Thyroid gland (tissue), 4 donors: ENCODE measurements around the gene NKX2-1. TPM values are rescaled to one million over a fixed set of nuclear protein-coding genes. Genes with fewer than 3 reads are reported as not detected.

Source experiments
- DNase-seq, 2 donors: peaks; one replicate each; pipeline ENCODE4 v3.0.0-alpha.2; 2019
- H3K27ac ChIP-seq, 3 donors: fragments of 200-600 bp; sonication (generic); 1 replicate in 2 of 3; 2 replicates in 1 of 3; pipeline ENCODE4 v1.5.1; 2016 to 2019; ENCODE audit warnings: mild to moderate bottlenecking in 1 of 3, moderate library complexity in 1 of 3
- H3K27me3 ChIP-seq: fragments of 200-600 bp; sonication (generic); one replicate; pipeline ENCODE4 v1.5.1; 2019
- H3K36me3 ChIP-seq, 2 donors: fragments of 200-600 bp; sonication (generic); one replicate each; pipeline ENCODE4 v1.5.1; 2016 to 2019
- H3K4me1 ChIP-seq, 2 donors: fragments of 200-600 bp; sonication (generic); one replicate each; pipeline ENCODE4 v1.5.1; 2017 to 2019
- H3K4me3 ChIP-seq, 3 donors: fragments of 200-600 bp; sonication (generic); replicated peaks in 1 of 3; 1 replicate in 2 of 3; 2 replicates in 1 of 3; pipeline ENCODE4 v1.5.1; 2016; ENCODE audit warnings: mild to moderate bottlenecking in 1 of 3
- H3K9me3 ChIP-seq: fragments of 200-600 bp; sonication (generic); one replicate; pipeline ENCODE4 v1.5.1; 2017
- CTCF ChIP-seq, 6 experiments: fragments of 200-600 bp in 3 of 6; fragments of 450-650 bp in 3 of 6; sonication (generic) in 3 of 6; IDR thresholded peaks; one replicate each; pipeline ENCODE4 v1.5.1; 2016 to 2019; ENCODE audit warnings: antibody characterized with exemption in 6 of 6, mild to moderate bottlenecking in 2 of 6, inconsistent platforms in 1 of 6, moderate library complexity in 1 of 6
- POLR2A ChIP-seq, 2 donors: fragments of 450-650 bp; IDR thresholded peaks; one replicate each; pipeline ENCODE4 v1.6.1; 2017; ENCODE audit warnings: antibody characterized with exemption in 2 of 2, mild to moderate bottlenecking in 2 of 2, moderate library complexity in 1 of 2
- WGBS, 2 donors: methylation state at CpG; one replicate each; pipeline ENCODE4 v1.1.5; 2017; 5-methylcytosine and 5-hydroxymethylcytosine counted together
- intact Hi-C: fragments of 100-400 bp; cut with DNase I; formaldehyde crosslinking; loops from one replicate; pipeline ENCODE4 v1.15.1; 2023
- total RNA-seq, 4 donors: library from RNA; depleted of rRNA; stranded (reverse); fragments of >200 nt; gene quantifications; one replicate each; pipeline ENCODE4 v1.2.3, GENCODE V29; 2016

Gene NKX2-1
- total RNA-seq, 4 donors from 2014 or later, result 209 to 375 (median 310) TPM

GRCh38 chr14:36508418-36509068, 11.5 kb downstream of the NKX2-1 start:
- no peaks in the 10 kb centered on the region for H3K9me3 ChIP-seq
- no peaks in the 10 kb centered on the region for H3K27me3 ChIP-seq
- peak overlapping the region in 2 of 3 donors; percentile 47 to 81 for H3K4me3 ChIP-seq
- TF ChIP-seq CTCF (IDR thresholded peaks at IDR 0.05) (no peak), POLR2A (IDR thresholded peaks at IDR 0.05) (peak in 1 of 2 donors; percentile 62)
- DNase-seq, result peak; percentile 74 to 78
- peak overlapping the region; percentile 98 to 100 (median 99) for H3K27ac ChIP-seq
- WGBS, 2 donors, result 2 to 3% methylated on average over 25 to 31 of the region's 32 CpGs
- intact Hi-C loops, result no loop called here
- no peaks in the 10 kb centered on the region for H3K36me3 ChIP-seq
- H3K4me1 ChIP-seq, result peaks cover 0 to 5% of the 10 kb centered on the region in 2 donors

GRCh38 chr14:36507847-36508417, 12.1 kb downstream of the NKX2-1 start:
- Histone ChIP-seq H3K27me3 (no peaks in the 10 kb centered on the region), H3K27ac (peak overlapping the region; percentile 98 to 100 (median 99))
- 3 to 6% methylated on average over 14 to 20 of the region's 28 CpGs for whole genome bisulfite sequencing, 2 donors

GRCh38 chr14:36506732-36507614, 13.1 kb downstream of the NKX2-1 start:
- no peaks in the 10 kb centered on the region for H3K27me3 ChIP-seq
- H3K27ac ChIP-seq, result peak overlapping the region; percentile 98 to 100 (median 99)
- 4 to 5% methylated on average over 10 of the region's 10 CpGs for WGBS, 2 donors
- peak overlapping the region in 2 of 3 donors; percentile 35 to 81 for H3K4me3 ChIP-seq
- peak; percentile 59 to 74 for DNase-seq
- intact Hi-C loops, result no loop called here
- peaks cover 0 to 11% of the 10 kb centered on the region in 2 donors for H3K4me1 ChIP-seq
- no peaks in the 10 kb centered on the region for H3K9me3 ChIP-seq
- TF ChIP-seq POLR2A (IDR thresholded peaks at IDR 0.05) (peak in 1 of 2 donors; percentile 57), CTCF (IDR thresholded peaks at IDR 0.05) (no peak)
- no peaks in the 10 kb centered on the region for H3K36me3 ChIP-seq

More at GRCh38 chr14:36507847-36508417, 12.1 kb downstream of the NKX2-1 start:
- intact Hi-C loops, result no loop called here
- no peak for DNase-seq
- Histone ChIP-seq H3K4me1 (peaks cover 0 to 8% of the 10 kb centered on the region in 2 donors), H3K36me3 (no peaks in the 10 kb centered on the region), H3K4me3 (peak overlapping the region in 2 of 3 donors; percentile 34 to 81), H3K9me3 (no peaks in the 10 kb centered on the region)
- TF ChIP-seq POLR2A (IDR thresholded peaks at IDR 0.05), result peak in 1 of 2 donors; percentile 49
- no peak for TF ChIP-seq CTCF (IDR thresholded peaks at IDR 0.05)

GRCh38 chr14:36505892-36506731, 13.9 kb downstream of the NKX2-1 start:
- TF ChIP-seq POLR2A (IDR thresholded peaks at IDR 0.05) (peak in 1 of 2 donors; percentile 54), CTCF (IDR thresholded peaks at IDR 0.05) (peak in 3 of 6 experiments; percentile 20 to 26 (median 24))
- Histone ChIP-seq H3K4me3 (peak overlapping the region in 2 of 3 donors; percentile 35 to 81), H3K27ac (peak overlapping the region; percentile 98 to 100 (median 99)), H3K27me3 (no peaks in the 10 kb centered on the region), H3K36me3 (no peaks in the 10 kb centered on the region), H3K9me3 (no peaks in the 10 kb centered on the region), H3K4me1 (peaks cover 0 to 16% of the 10 kb centered on the region in 2 donors)
- DNase-seq, result peak; percentile 74 to 77
- intact Hi-C loops, result loop anchor here (2.0 kb wide), 1 partner anchor 13 kb away; no protein-coding TSS in a partner anchor
- 1 to 2% methylated on average over 11 to 21 of the region's 35 CpGs for WGBS, 2 donors
